Testis (tissue), 2 donors: ENCODE results near the gene C13orf42.

Source experiments
- CTCF ChIP-seq, 3 experiments: fragments of 450-650 bp in 2 of 3; fragments of 200-600 bp in 1 of 3; sonication (generic) in 1 of 3; IDR thresholded peaks; one replicate each; pipeline ENCODE4 v1.5.1; 2016 to 2019; ENCODE audit warnings: antibody characterized with exemption in 3 of 3, mild to moderate bottlenecking in 2 of 3, moderate library complexity in 1 of 3
- POLR2A ChIP-seq: fragments of 450-650 bp; IDR thresholded peaks from one replicate; pipeline ENCODE4 v1.6.1; 2017; ENCODE audit warnings: antibody characterized with exemption, mild to moderate bottlenecking, moderate library complexity

GRCh38 chr13:51044023-51044665 lies 66.9 kb downstream of the C13orf42 start:
- TF ChIP-seq POLR2A (no peak), CTCF (IDR thresholded peaks at IDR 0.05) (no peak)
